ENCODE data around the gene CIC.

CIC gene

GRCh38 chr19:42280815-42281145 is 11.7 kb downstream of the CIC start:
- WGBS: 0% methylated on average over 18 of the region's 20 CpGs
- peak overlapping the region; percentile 98 for H2BK120ac ChIP-seq (ENCODE audit: low read depth, low read length)
- peak overlapping the region; percentile 80 for H2BK5ac ChIP-seq (ENCODE audit: low read depth, low read length, poor library complexity, severe bottlenecking)
- H2BK12ac ChIP-seq (ENCODE audit: low read length in 2 of 2): peak overlapping the region in 1 of 2 experiments; percentile 45
- peaks cover 1% of the 10 kb centered on the region for H3K79me1 ChIP-seq (replicated peaks; ENCODE audit: low read length, poor library complexity, severe bottlenecking)
- peak overlapping the region; percentile 79 for H3K9ac ChIP-seq (ENCODE audit: low read length)
- H4K8ac ChIP-seq (ENCODE audit: low read length): peak overlapping the region; percentile 92
- H3K4me2 ChIP-seq (ENCODE audit: low read length, poor library complexity, severe bottlenecking): peak overlapping the region; percentile 85
- peaks cover 69% of the 10 kb centered on the region for H3K4me1 ChIP-seq (ENCODE audit: control insufficient read depth, insufficient read depth, low read depth, low read length)
- H4K91ac ChIP-seq (ENCODE audit: low read length): peak overlapping the region; percentile 91
- no peak overlapping the region for H2AK5ac ChIP-seq (ENCODE audit: low read length, severe bottlenecking)
- DNase-seq: peak; percentile 81
- H3K4ac ChIP-seq (ENCODE audit: low read depth in 1 of 2, low read length in 2 of 2): peak overlapping the region; percentile 76 to 80
- peaks cover 18 to 22% of the 10 kb centered on the region in 2 experiments for H3K36me3 ChIP-seq (ENCODE audit: control insufficient read depth in 1 of 2, insufficient read depth in 2 of 2, low read depth in 1 of 2, low read length in 2 of 2)
- peak overlapping the region; percentile 57 for H3K27ac ChIP-seq (ENCODE audit: low read length, poor library complexity, severe bottlenecking)
- no peak overlapping the region for H3K23ac ChIP-seq (ENCODE audit: low read length in 2 of 2)
- H3K18ac ChIP-seq (ENCODE audit: low read depth in 1 of 2, low read length in 2 of 2): peak overlapping the region; percentile 89 to 99
- peak overlapping the region; percentile 78 for H2BK15ac ChIP-seq (ENCODE audit: low read depth, poor library complexity, severe bottlenecking)
- H3K4me3 ChIP-seq (ENCODE audit: insufficient read depth in 1 of 2, low read depth in 1 of 2, low read length in 2 of 2): peak overlapping the region; percentile 69 to 86
- H3K14ac ChIP-seq (ENCODE audit: low read length in 2 of 2): no peak overlapping the region
- H3K9me3 ChIP-seq (ENCODE audit: control insufficient read depth, low read length): no peaks in the 10 kb centered on the region
- H3K27me3 ChIP-seq (ENCODE audit: control insufficient read depth in 1 of 2, insufficient read depth in 1 of 2, low read length in 2 of 2): no peaks in the 10 kb centered on the region
- no peak overlapping the region for H2AFZ ChIP-seq (ENCODE audit: low read depth, low read length)

GRCh38 chr19:42281146-42281826 is 12.2 kb downstream of the CIC start:
- no peak for DNase-seq

GRCh38 chr19:42281827-42282762 is 13.0 kb downstream of the CIC start:
- H3K9ac ChIP-seq (ENCODE audit: low read length): peak overlapping the region; percentile 79
- H3K4me1 ChIP-seq (ENCODE audit: control insufficient read depth, insufficient read depth, low read depth, low read length): peaks cover 71% of the 10 kb centered on the region
- H2BK120ac ChIP-seq (ENCODE audit: low read depth, low read length): peak overlapping the region; percentile 98
- H2AFZ ChIP-seq (ENCODE audit: low read depth, low read length): no peak overlapping the region
- DNase-seq: peak; percentile 85
- no peak overlapping the region for H2BK5ac ChIP-seq (ENCODE audit: low read depth, low read length, poor library complexity, severe bottlenecking)
- peak overlapping the region in 1 of 2 experiments; percentile 38 for H3K14ac ChIP-seq (ENCODE audit: low read length in 2 of 2)
- H2BK12ac ChIP-seq (ENCODE audit: low read length in 2 of 2): peak overlapping the region; percentile 67 to 71
- peak overlapping the region; percentile 87 for H3K27ac ChIP-seq (ENCODE audit: low read length, poor library complexity, severe bottlenecking)
- H4K8ac ChIP-seq (ENCODE audit: low read length): peak overlapping the region; percentile 87
- 19% methylated on average over 5 of the region's 7 CpGs for WGBS
- no peaks in the 10 kb centered on the region for H3K9me3 ChIP-seq (ENCODE audit: control insufficient read depth, low read length)
- peak overlapping the region; percentile 63 for H2AK5ac ChIP-seq (ENCODE audit: low read length, severe bottlenecking)
- H3K79me1 ChIP-seq (replicated peaks; ENCODE audit: low read length, poor library complexity, severe bottlenecking): peaks cover 8% of the 10 kb centered on the region
- H3K4me2 ChIP-seq (ENCODE audit: low read length, poor library complexity, severe bottlenecking): peak overlapping the region; percentile 85
- peak overlapping the region in 1 of 2 experiments; percentile 69 for H3K4me3 ChIP-seq (ENCODE audit: insufficient read depth in 1 of 2, low read depth in 1 of 2, low read length in 2 of 2)
- H3K18ac ChIP-seq (ENCODE audit: low read depth in 1 of 2, low read length in 2 of 2): peak overlapping the region; percentile 84 to 99
- H3K27me3 ChIP-seq (ENCODE audit: control insufficient read depth in 1 of 2, insufficient read depth in 1 of 2, low read length in 2 of 2): no peaks in the 10 kb centered on the region
- H4K91ac ChIP-seq (ENCODE audit: low read length): peak overlapping the region; percentile 91
- H3K4ac ChIP-seq (ENCODE audit: low read depth in 1 of 2, low read length in 2 of 2): peak overlapping the region; percentile 94 to 99
- peaks cover 10 to 23% of the 10 kb centered on the region in 2 experiments for H3K36me3 ChIP-seq (ENCODE audit: control insufficient read depth in 1 of 2, insufficient read depth in 2 of 2, low read depth in 1 of 2, low read length in 2 of 2)
- peak overlapping the region; percentile 82 for H2BK15ac ChIP-seq (ENCODE audit: low read depth, poor library complexity, severe bottlenecking)
- H3K23ac ChIP-seq (ENCODE audit: low read length in 2 of 2): peak overlapping the region in 1 of 2 experiments; percentile 16

More at GRCh38 chr19:42281146-42281826, 12.2 kb downstream of the CIC start:
- Histone ChIP-seq H3K4ac (ENCODE audit: low read depth in 1 of 2, low read length in 2 of 2) (peak overlapping the region; percentile 94 to 99), H3K79me1 (replicated peaks; ENCODE audit: low read length, poor library complexity, severe bottlenecking) (peaks cover 6% of the 10 kb centered on the region), H2BK5ac (ENCODE audit: low read depth, low read length, poor library complexity, severe bottlenecking) (peak overlapping the region; percentile 67), H2BK120ac (ENCODE audit: low read depth, low read length) (peak overlapping the region; percentile 98), H3K9ac (ENCODE audit: low read length) (peak overlapping the region; percentile 79), H4K8ac (ENCODE audit: low read length) (peak overlapping the region; percentile 87), H3K18ac (ENCODE audit: low read depth in 1 of 2, low read length in 2 of 2) (peak overlapping the region; percentile 84 to 99), H2AK5ac (ENCODE audit: low read length, severe bottlenecking) (peak overlapping the region; percentile 63), H3K9me3 (ENCODE audit: control insufficient read depth, low read length) (no peaks in the 10 kb centered on the region), H3K4me3 (ENCODE audit: insufficient read depth in 1 of 2, low read depth in 1 of 2, low read length in 2 of 2) (peak overlapping the region; percentile 26 to 69), H4K91ac (ENCODE audit: low read length) (peak overlapping the region; percentile 91), H3K27ac (ENCODE audit: low read length, poor library complexity, severe bottlenecking) (peak overlapping the region; percentile 87), H3K4me1 (ENCODE audit: control insufficient read depth, insufficient read depth, low read depth, low read length) (peaks cover 71% of the 10 kb centered on the region), H3K36me3 (ENCODE audit: control insufficient read depth in 1 of 2, insufficient read depth in 2 of 2, low read depth in 1 of 2, low read length in 2 of 2) (peaks cover 13 to 24% of the 10 kb centered on the region in 2 experiments), H3K23ac (ENCODE audit: low read length in 2 of 2) (peak overlapping the region in 1 of 2 experiments; percentile 89), H3K14ac (ENCODE audit: low read length in 2 of 2) (peak overlapping the region in 1 of 2 experiments; percentile 89), H3K4me2 (ENCODE audit: low read length, poor library complexity, severe bottlenecking) (peak overlapping the region; percentile 85), H3K27me3 (ENCODE audit: control insufficient read depth in 1 of 2, insufficient read depth in 1 of 2, low read length in 2 of 2) (no peaks in the 10 kb centered on the region), H2AFZ (ENCODE audit: low read depth, low read length) (no peak overlapping the region), H2BK15ac (ENCODE audit: low read depth, poor library complexity, severe bottlenecking) (peak overlapping the region; percentile 68), H2BK12ac (ENCODE audit: low read length in 2 of 2) (peak overlapping the region; percentile 38 to 67)
- WGBS: 3% methylated on average over 23 of the region's 25 CpGs

All from mesenchymal stem cell (in vitro differentiated cells and primary cell).